Mucosa of rectum (tissue), 2 donors: ENCODE measurements around the gene SMYD4.
A peak's percentile ranks its signal among the peaks of the same experiment; 100 is the strongest.

Experiments
- H3K27ac ChIP-seq, 2 donors: one replicate each; pipeline ENCODE4 v1.7.0; 2013; ENCODE audit warnings: inconsistent platforms in 2 of 2, low read depth in 2 of 2, low read length in 2 of 2
- H3K27me3 ChIP-seq, 2 donors: one replicate each; pipeline ENCODE4 v1.7.0; 2013; ENCODE audit warnings: low read length in 2 of 2; ENCODE audit not compliant: control insufficient read depth in 2 of 2, insufficient read depth in 2 of 2
- H3K36me3 ChIP-seq, 2 donors: one replicate each; pipeline ENCODE4 v1.7.0; 2013; ENCODE audit warnings: low read length in 2 of 2; ENCODE audit not compliant: control insufficient read depth in 2 of 2, insufficient read depth in 2 of 2
- H3K4me1 ChIP-seq, 2 donors: one replicate each; pipeline ENCODE4 v1.7.0; 2013; ENCODE audit warnings: low read length in 2 of 2, mild to moderate bottlenecking in 1 of 2; ENCODE audit not compliant: control insufficient read depth in 2 of 2, insufficient read depth in 2 of 2
- H3K4me3 ChIP-seq, 2 donors: one replicate each; pipeline ENCODE4 v1.7.0; 2013; ENCODE audit warnings: low read length in 2 of 2
- H3K9ac ChIP-seq, 2 donors: one replicate each; pipeline ENCODE4 v1.7.0; 2013; ENCODE audit warnings: low read length in 2 of 2, low read depth in 1 of 2, mild to moderate bottlenecking in 1 of 2
- H3K9me3 ChIP-seq, 2 donors: one replicate each; pipeline ENCODE4 v1.7.0; 2013; ENCODE audit warnings: low read length in 2 of 2; ENCODE audit not compliant: control insufficient read depth in 2 of 2
- donor health status: healthy.
- donor health status: Normal muscosa, but diverticular disease.

SMYD4 gene

DNA sequence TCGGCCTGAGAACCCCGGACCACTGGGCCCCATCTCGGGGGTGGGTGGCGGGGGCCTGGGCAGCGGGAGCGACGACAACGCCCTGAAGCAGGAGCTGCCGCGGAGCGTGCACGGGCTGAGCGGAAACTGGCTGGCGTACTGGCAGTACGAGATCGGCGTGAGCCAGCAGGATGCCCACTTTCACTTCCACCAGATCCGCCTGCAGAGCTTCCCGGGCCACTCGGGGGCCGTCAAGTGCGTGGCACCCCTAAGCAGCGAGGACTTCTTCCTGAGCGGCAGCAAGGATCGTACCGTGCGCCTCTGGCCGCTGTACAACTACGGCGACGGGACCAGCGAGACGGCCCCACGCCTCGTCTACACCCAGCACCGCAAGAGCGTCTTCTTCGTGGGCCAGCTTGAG lies 95.9 kb downstream of the SMYD4 start:
- Histone ChIP-seq H3K4me3 (no peak overlapping the region), H3K9ac (no peak overlapping the region), H3K27ac (no peak overlapping the region), H3K36me3 (peaks cover 23 to 31% of the 10 kb centered on the region in 2 donors), H3K9me3 (no peaks in the 10 kb centered on the region), H3K27me3 (no peaks in the 10 kb centered on the region), H3K4me1 (peaks cover 6 to 9% of the 10 kb centered on the region in 2 donors)

GRCh38 chr17:1732833-1733321 lies 96.8 kb downstream of the SMYD4 start:
- Histone ChIP-seq H3K9ac (no peak overlapping the region), H3K9me3 (no peaks in the 10 kb centered on the region), H3K4me1 (peaks cover 6 to 9% of the 10 kb centered on the region in 2 donors), H3K27ac (no peak overlapping the region), H3K27me3 (no peaks in the 10 kb centered on the region), H3K4me3 (no peak overlapping the region), H3K36me3 (peaks cover 27 to 35% of the 10 kb centered on the region in 2 donors)

DNA sequence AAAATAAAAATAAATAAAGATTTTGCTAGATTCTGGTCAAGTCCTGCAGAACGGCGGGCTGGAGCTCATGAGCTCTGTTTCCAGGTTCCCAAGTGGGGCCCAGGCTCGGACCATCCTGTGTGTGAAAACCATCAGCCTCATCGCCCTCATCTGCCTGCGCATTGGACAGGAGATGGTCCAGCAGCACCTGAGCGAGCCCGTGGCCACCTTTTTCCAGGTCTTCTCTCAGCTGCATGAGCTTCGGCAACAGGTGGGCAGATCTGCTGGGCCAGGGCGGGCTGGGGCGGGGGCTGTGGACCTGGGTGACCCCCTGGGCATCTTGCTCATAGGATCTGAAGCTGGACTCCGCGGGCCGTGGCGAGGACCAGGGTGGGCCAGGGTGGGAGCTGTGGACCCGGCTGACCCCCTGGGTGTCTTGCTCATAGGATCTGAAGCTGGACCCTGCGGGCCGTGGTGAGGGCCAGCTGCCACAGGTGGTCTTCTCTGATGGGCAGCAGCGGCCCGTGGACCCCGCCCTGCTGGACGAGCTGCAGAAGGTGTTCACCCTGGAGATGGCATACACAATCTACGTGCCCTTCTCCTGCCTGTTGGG lies 97.4 kb downstream of the SMYD4 start:
- peaks cover 6 to 9% of the 10 kb centered on the region in 2 donors for H3K4me1 ChIP-seq
- no peaks in the 10 kb centered on the region for H3K9me3 ChIP-seq
- H3K4me3 ChIP-seq: no peak overlapping the region
- no peaks in the 10 kb centered on the region for H3K27me3 ChIP-seq
- H3K9ac ChIP-seq: no peak overlapping the region
- H3K36me3 ChIP-seq: peaks cover 24 to 36% of the 10 kb centered on the region in 2 donors
- H3K27ac ChIP-seq: no peak overlapping the region

DNA sequence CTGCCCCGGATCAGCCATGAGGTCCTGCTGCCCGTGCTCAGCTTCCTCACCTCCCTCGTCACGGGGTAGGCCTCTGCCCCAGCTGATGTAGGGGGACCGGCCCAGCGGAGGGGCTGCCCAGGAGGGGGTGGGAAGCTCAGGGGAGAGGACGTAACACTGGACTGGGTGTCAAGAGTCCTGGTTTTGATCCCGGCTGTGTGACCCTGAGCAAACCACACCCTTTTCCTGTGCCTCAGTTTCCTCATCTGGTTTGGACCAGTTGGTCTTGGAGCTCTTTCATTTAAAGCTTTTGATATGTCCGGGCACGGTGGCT lies 98.6 kb downstream of the SMYD4 start:
- peaks cover 23 to 37% of the 10 kb centered on the region in 2 donors for H3K36me3 ChIP-seq
- peak overlapping the region in 1 of 2 donors; percentile 77 for H3K27ac ChIP-seq
- no peaks in the 10 kb centered on the region for H3K27me3 ChIP-seq
- H3K9me3 ChIP-seq: no peaks in the 10 kb centered on the region
- peaks cover 4 to 6% of the 10 kb centered on the region in 2 donors for H3K4me1 ChIP-seq
- H3K9ac ChIP-seq: no peak overlapping the region
- no peak overlapping the region for H3K4me3 ChIP-seq

DNA sequence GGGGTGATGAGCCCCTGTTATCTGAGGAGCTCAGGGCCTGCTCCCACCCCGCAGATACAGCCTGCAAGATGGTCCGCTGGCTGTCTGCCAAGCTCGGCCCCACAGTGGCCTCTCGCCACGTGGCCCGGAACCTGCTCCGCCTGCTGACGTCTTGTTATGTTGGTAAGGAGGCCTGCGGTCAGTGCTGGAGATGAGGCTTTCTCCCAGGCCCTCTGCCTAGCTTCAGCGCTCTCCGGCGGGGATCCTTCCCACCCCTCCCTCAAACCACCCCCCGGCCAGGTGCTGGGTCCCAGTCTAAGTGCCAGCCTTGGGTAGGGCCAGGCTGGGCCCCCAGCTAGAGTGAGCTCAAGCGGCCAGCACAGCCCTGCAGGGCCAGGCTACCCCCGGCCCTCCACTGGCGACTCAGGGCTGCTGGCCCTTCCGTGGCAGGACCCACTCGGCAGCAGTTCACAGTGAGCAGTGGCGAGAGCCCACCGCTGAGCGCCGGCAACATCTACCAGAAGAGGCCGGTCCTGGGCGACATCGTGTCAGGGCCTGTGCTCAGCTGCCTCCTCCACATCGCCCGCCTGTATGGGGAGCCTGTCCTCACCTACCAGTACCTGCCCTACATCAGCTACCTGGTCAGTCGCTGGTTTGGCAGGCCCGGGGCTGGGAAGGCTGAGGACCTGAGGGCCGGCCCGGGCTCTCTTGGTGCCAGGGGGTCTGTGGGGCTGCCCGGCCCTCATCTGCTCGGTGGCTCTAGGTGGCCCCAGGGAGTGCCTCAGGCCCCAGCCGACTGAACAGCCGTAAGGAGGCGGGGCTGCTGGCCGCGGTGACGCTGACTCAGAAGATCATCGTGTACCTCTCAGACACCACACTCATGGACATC lies 99.1 kb downstream of the SMYD4 start:
- Histone ChIP-seq H3K9ac (peak overlapping the region; percentile 32 to 51), H3K9me3 (no peaks in the 10 kb centered on the region), H3K36me3 (peaks cover 20 to 34% of the 10 kb centered on the region in 2 donors), H3K27ac (peak overlapping the region; percentile 77), H3K4me1 (peaks cover 6 to 8% of the 10 kb centered on the region in 2 donors), H3K27me3 (no peaks in the 10 kb centered on the region), H3K4me3 (no peak overlapping the region)

DNA sequence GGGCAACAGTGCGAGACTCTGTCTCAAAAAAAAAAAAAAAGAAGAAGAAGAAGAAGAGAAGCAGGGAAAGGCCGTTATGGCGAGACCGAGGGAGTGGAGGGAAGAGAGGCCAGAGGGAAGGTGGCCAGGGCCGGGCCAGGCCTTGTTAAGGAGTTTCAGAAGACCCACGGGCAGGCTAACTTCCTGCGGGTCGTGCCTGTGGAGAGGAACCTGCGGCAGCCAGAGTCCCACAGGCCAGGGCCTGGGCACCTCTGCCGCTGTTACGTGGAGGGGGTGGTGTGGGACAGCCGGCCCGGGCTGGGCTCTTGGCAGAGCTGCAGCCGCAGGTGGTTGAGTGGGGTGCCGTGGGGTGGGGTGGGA lies 99.8 kb downstream of the SMYD4 start:
- peaks cover 18 to 34% of the 10 kb centered on the region in 2 donors for H3K36me3 ChIP-seq
- H3K9me3 ChIP-seq: no peaks in the 10 kb centered on the region
- peak overlapping the region; percentile 47 to 77 for H3K27ac ChIP-seq
- H3K4me1 ChIP-seq: peaks cover 12% of the 10 kb centered on the region in 2 donors
- H3K4me3 ChIP-seq: no peak overlapping the region
- H3K9ac ChIP-seq: no peak overlapping the region
- H3K27me3 ChIP-seq: no peaks in the 10 kb centered on the region
